Heart right ventricle (tissue), 16 donors: ENCODE measurements around the gene SEC24C. TPM values are rescaled to one million over a fixed set of nuclear protein-coding genes. Genes with fewer than 3 reads are reported as not detected.
A peak's percentile ranks its signal among the peaks of the same experiment; 100 is the strongest.

ENCODE experiments used
- ATAC-seq, 8 donors: fragments of 200-7000 bp; cut with Tn5 transposase; one replicate each; pipeline ENCODE4 v1.9.1; 2020; ENCODE audit warnings: mild to moderate bottlenecking in 8 of 8, moderate library complexity in 8 of 8, moderate number of reproducible peaks in 1 of 8
- DNase-seq, 2 donors: peaks; one replicate each; pipeline ENCODE4 v3.0.0-alpha.2; 2020
- H3K27ac ChIP-seq, 10 donors: fragments of 200-600 bp; sonication (generic) in 2 of 10; one replicate each; pipeline versions ENCODE4 v1.5.0 to v1.8.0; 2020 to 2022; ENCODE audit warnings: mild to moderate bottlenecking in 3 of 10
- H3K27me3 ChIP-seq, 7 donors: fragments of 200-600 bp; one replicate each; pipeline ENCODE4 v1.8.0; 2021 to 2022; ENCODE audit warnings: mild to moderate bottlenecking in 2 of 7
- H3K36me3 ChIP-seq, 9 donors: fragments of 200-600 bp; sonication (generic) in 1 of 9; one replicate each; pipeline versions ENCODE4 v1.5.0 to v1.8.0; 2020 to 2022; ENCODE audit warnings: mild to moderate bottlenecking in 2 of 9
- H3K4me1 ChIP-seq, 9 donors: fragments of 200-600 bp; sonication (generic) in 1 of 9; one replicate each; pipeline versions ENCODE4 v1.5.0 to v1.8.0; 2020 to 2022; ENCODE audit warnings: mild to moderate bottlenecking in 4 of 9
- H3K4me3 ChIP-seq, 10 donors: fragments of 200-600 bp; sonication (generic) in 2 of 10; one replicate each; pipeline versions ENCODE4 v1.5.0 to v1.8.0; 2020 to 2022; ENCODE audit warnings: mild to moderate bottlenecking in 7 of 10, moderate library complexity in 2 of 10
- H3K9me3 ChIP-seq, 11 donors: fragments of 200-600 bp in 10 of 11; sonication (generic) in 2 of 11; one replicate each; pipeline versions ENCODE4 v1.5.0 to v1.8.0; 2013 to 2022; ENCODE audit warnings: mild to moderate bottlenecking in 2 of 11, control low read depth in 1 of 11, moderate library complexity in 1 of 11
- CTCF ChIP-seq, 9 donors: fragments of 200-600 bp; sonication (generic) in 2 of 9; IDR thresholded peaks; one replicate each; pipeline versions ENCODE4 v1.5.0 to v1.8.0; 2021 to 2022; ENCODE audit warnings: antibody characterized with exemption in 9 of 9, mild to moderate bottlenecking in 5 of 9, moderate library complexity in 1 of 9
- WGBS, 2 donors: extraction: QIAGEN DNeasy Blood & Tissue Kit; methylation state at CpG; one replicate each; pipeline ENCODE4 v1.1.7; 2013; ENCODE audit warnings: inconsistent platforms in 1 of 2; 5-methylcytosine and 5-hydroxymethylcytosine counted together
- intact Hi-C, 10 donors: fragments of 100-400 bp; cut with DNase I; formaldehyde crosslinking; loops; one replicate each; pipeline versions ENCODE4 v1.11.1 to v1.14.2; 2022
- polyA plus RNA-seq, 2 donors: library from polyadenylated mRNA; stranded (reverse); fragments of 200-250 nt; gene quantifications; one replicate each; pipeline ENCODE4 v1.2.3, GENCODE V29; 2013
- total RNA-seq, 10 donors: library from RNA; stranded (reverse); fragmentation: NEBNext Ultra II Directional in 3 of 10; extraction: Animal tissue kit (Norgen Biotek cat#: 25700) in 3 of 10; gene quantifications; one replicate each; pipeline versions ENCODE4 v1.2.1 to v1.2.4, GENCODE V29; 2021 to 2023
- donor health status: Arrhythmogenic right ventricular cardiomyopathy.
- donor health status: ischemic (EF 13 %, LVEDD 7.1; RV severe dilation, severe dysfunction).
- donor health status: healthy with polysubstance abuse.
- donor health status: DM: no; HTN: yes; CAD: no.
- donor health status: DM: no; HTN: no; CAD: no.
- donor health status: ischemic (EF 25% LVEDD 6.9; RV normal size, moderate dysfunction).
- donor health status: ischemic (EF 25% LVEDD 5.7; RV mildly dilated, moderate dysfunction).
- donor health status: healthy.
- donor health status: DM: yes; HTN: yes; CAD: no.
- donor health status: Ischemic cardiomyopathy.
- donor health status: ischemic (EF 35%, LVEDD 5.7; RV mildly dilated, moderate dysfunction).
- donor health status: nonischemic (EF 11% LVEDD 7.7; RV severe dilation, severe dysfunction).
- donor health status: DM: yes; HTN: yes; CAD: no.
- donor health status: PGD.
- donor health status: ischemic (EF 29% LVEDD 5.4; RV normal size, mild dysfunction).
- donor health status: nonischemic (EF 23%, LVEDD 6.1; RV moderate dilation, normal function).

The SEC24C gene
- total and polyA plus RNA-seq, 12 donors, result 33.4 to 59.7 (median 50.9) TPM

- ATAC-seq (no peak), DNase-seq (no peak)
- Histone ChIP-seq H3K4me1 (peaks cover 13 to 26% (median 23%) of the 10 kb centered on the region in 9 donors), H3K27ac (no peak overlapping the region), H3K36me3 (peaks cover 0 to 81% (median 67%) of the 10 kb centered on the region in 9 donors), H3K27me3 (no peaks in the 10 kb centered on the region), H3K4me3 (no peak overlapping the region), H3K9me3 (no peaks in the 10 kb centered on the region)
- WGBS, 2 donors, result 94 to 96% methylated on average over 5 of the region's 5 CpGs
- TF ChIP-seq CTCF (IDR thresholded peaks at IDR 0.05), result no peak
- intact Hi-C loops, result no loop called here
Measured at GRCh38 chr10:73769396-73769795, 25.2 kb downstream of the SEC24C start.

- Histone ChIP-seq H3K4me3 (peak overlapping the region; percentile 71 to 99 (median 83)), H3K27me3 (no peaks in the 10 kb centered on the region), H3K9me3 (no peaks in the 10 kb centered on the region), H3K4me1 (peaks cover 24 to 47% (median 39%) of the 10 kb centered on the region in 9 donors), H3K36me3 (peaks cover 0 to 81% (median 50%) of the 10 kb centered on the region in 9 donors), H3K27ac (peak overlapping the region; percentile 86 to 100 (median 98))
- 11 to 13% methylated on average over 17 of the region's 17 CpGs for WGBS, 2 donors
- no peak for TF ChIP-seq CTCF (IDR thresholded peaks at IDR 0.05)
- intact Hi-C loops, result loop anchor here in 1 of 10 donors (1.0 to 2.0 kb wide), 2 partner anchors 19 to 28 kb away; partner anchors contain the start of gene SEC24C
- ATAC-seq (peak in 7 of 8 donors; percentile 2 to 87 (median 12)), DNase-seq (peak; percentile 92 to 93)
Measured at GRCh38 chr10:73771722-73772280, 27.6 kb downstream of the SEC24C start.

GRCh38 chr10:73772281-73773151, 28.3 kb downstream of the SEC24C start:
- TF ChIP-seq CTCF (IDR thresholded peaks at IDR 0.05), result peak in 5 of 9 donors; percentile 20 to 43 (median 39)
- ATAC-seq (peak; percentile 81 to 94 (median 90)), DNase-seq (peak; percentile 76 to 83)
- H3K27me3 ChIP-seq, result no peaks in the 10 kb centered on the region
- peaks cover 24 to 47% (median 42%) of the 10 kb centered on the region in 9 donors for H3K4me1 ChIP-seq
- peak overlapping the region; percentile 86 to 100 (median 98) for H3K27ac ChIP-seq
- 0% methylated on average over 93 to 101 of the region's 101 CpGs for WGBS, 2 donors
- H3K36me3 ChIP-seq, result peaks cover 0 to 81% (median 44%) of the 10 kb centered on the region in 9 donors
- H3K9me3 ChIP-seq, result no peaks in the 10 kb centered on the region
- intact Hi-C loops, result loop anchor here in 1 of 10 donors (1.0 to 2.0 kb wide), 2 partner anchors 20 to 28 kb away; partner anchors contain the start of gene SEC24C
- H3K4me3 ChIP-seq, result peak overlapping the region; percentile 71 to 99 (median 83)

- Histone ChIP-seq H3K4me3 (peak overlapping the region; percentile 71 to 99 (median 83)), H3K27ac (peak overlapping the region; percentile 86 to 100 (median 98)), H3K36me3 (peaks cover 0 to 81% (median 36%) of the 10 kb centered on the region in 9 donors), H3K9me3 (no peaks in the 10 kb centered on the region), H3K4me1 (peaks cover 24 to 48% (median 42%) of the 10 kb centered on the region in 9 donors), H3K27me3 (no peaks in the 10 kb centered on the region)
- ATAC-seq (peak in 3 of 8 donors; percentile 0 to 7 (median 0)), DNase-seq (no peak)
- intact Hi-C loops, result loop anchor here in 1 of 10 donors (2.0 kb wide), 1 partner anchor 21 kb away; no protein-coding TSS in a partner anchor
- WGBS, 2 donors, result 2% methylated on average over 29 of the region's 29 CpGs
- TF ChIP-seq CTCF (IDR thresholded peaks at IDR 0.05), result no peak
Measured at GRCh38 chr10:73773152-73773879, 29.1 kb downstream of the SEC24C start.
